ENCODE results near the gene TERB1. TPM values are rescaled to one million over a fixed set of nuclear protein-coding genes. Genes with fewer than 3 reads are reported as not detected.
"Not testable (repeated sequence)": the region's sequence is repeated elsewhere in the genome, so short reads cannot be mapped to it uniquely, and the experiment has no call there.

TERB1 gene
- total RNA-seq, 1 donor from 2014 or later: 0.15 TPM

GRCh38 chr16:66830422-66831404 is 29.3 kb upstream of the TERB1 start, which contains the start of gene NAE1:
Gene NAE1, minus strand, starts transcription at chr16:66830976. Its CDS starts 77 bp downstream, at chr16:66830899.
- DNase-seq (ENCODE audit: low read depth): peak; percentile 59

- DNase-seq (ENCODE audit: low read depth): peak; percentile 66
These were observed 22.6 kb upstream of the TERB1 start for GRCh38 chr16:66824006-66824405.

DNA sequence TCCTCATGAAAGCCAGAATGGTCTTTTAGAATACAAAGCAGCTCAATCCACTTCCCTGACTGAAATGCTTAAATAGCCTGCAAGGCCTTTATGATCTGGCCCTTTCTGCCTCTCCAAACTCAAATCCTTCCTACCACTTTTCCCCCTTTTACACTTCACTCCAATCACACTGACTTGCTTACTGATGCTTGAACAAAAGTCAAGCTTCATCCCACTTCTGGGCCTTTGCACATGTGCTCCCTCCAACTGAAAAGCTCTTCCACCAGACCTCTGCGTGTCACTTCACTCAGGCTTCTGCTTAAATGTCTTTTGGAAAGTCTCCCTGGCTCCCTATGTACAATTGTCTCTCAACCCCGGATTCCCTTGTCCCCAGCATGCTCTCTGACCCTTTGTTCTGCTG is 13.3 kb upstream of the TERB1 start:
- DNase-seq (ENCODE audit: low read depth): no peak

GRCh38 chr16:66811043-66811442 is 9.7 kb upstream of the TERB1 start:
- no peak for DNase-seq (ENCODE audit: low read depth)

- DNase-seq (ENCODE audit: low read depth): no peak
These were observed 9.0 kb upstream of the TERB1 start for GRCh38 chr16:66810391-66810790.

DNA sequence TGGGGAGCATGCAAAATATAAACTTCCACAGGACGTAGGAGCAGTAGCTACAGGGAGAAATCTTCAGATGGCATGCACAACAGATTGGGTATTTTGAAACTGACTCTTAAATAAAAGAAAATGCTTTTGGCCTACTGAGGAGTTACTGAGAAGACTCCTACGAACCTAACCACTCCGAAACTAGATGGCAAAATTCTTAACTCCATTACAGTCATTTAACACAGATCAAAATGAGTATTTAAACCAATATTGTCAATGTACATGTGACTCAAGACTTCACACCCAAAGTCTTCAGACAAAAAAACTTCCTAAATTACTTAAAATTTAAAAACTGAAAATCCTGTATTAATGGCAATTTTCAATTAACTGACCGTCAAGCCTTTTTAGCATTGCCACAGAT is 8.4 kb upstream of the TERB1 start:
- DNase-seq (ENCODE audit: low read depth): no peak

- no peak for DNase-seq (ENCODE audit: low read depth)
These were observed 775 bp upstream of the TERB1 start for GRCh38 chr16:66802159-66802558.

DNA sequence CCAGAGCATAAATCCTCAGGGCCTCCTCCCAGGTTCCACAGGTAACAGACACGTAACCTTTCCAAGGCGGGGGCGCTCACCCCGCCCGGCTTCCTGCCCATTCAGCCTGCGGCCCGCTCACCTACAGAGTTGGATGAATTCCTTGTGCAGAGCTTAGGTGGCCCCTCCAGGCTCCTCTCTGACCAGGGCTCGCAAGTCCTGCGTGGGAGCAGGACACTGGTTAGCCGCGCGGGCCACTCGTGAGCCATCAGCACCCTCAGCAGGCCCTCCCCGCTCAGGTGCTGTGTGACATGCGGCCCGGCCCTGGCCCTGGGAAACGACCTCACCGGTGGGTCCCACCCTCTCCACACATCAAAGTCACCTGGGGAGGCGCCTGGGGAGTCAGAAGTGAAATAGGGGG is 528 bp downstream of the TERB1 start:
- no peak for DNase-seq (ENCODE audit: low read depth)

DNA sequence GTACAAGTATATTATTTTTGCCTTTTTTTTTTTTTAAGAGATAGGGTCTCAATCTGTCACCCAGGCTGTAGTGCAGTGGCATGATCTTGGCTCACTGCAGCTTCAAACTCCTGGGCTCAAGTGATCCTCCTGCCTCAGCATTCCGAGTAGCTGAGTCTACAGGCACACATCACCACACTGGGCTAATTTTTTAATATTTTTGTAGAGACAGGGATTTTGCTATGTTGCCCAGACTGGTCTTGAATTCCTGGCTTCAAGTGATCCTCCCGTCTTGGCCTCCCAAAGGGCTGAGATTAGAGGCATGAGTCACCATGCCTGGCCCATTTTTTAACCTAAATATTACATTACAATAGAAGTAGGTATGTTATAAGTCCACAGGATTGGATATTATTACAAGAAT is 3.2 kb downstream of the TERB1 start:
- DNase-seq (ENCODE audit: low read depth): no peak

DNA sequence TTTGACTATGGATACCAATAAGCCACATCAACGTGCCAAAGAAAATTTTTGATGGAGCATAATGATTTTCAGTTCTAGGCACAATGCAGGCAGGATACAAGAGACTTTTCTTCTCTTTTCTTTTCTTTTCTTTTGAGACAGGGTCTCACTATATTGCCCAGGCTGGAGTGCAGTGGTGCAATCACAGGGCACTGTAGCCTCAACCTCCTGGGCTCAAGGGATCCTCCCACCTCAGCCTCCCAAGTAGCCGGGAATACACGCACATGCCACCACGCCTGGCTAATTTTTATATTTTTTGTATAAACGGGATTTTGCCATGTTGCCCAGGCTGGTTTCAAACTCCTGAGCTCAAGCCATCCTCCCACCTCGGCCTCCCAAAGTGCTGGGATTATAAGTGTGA is 7.4 kb downstream of the TERB1 start:
- not testable (repeated sequence) for DNase-seq (ENCODE audit: low read depth)

DNA sequence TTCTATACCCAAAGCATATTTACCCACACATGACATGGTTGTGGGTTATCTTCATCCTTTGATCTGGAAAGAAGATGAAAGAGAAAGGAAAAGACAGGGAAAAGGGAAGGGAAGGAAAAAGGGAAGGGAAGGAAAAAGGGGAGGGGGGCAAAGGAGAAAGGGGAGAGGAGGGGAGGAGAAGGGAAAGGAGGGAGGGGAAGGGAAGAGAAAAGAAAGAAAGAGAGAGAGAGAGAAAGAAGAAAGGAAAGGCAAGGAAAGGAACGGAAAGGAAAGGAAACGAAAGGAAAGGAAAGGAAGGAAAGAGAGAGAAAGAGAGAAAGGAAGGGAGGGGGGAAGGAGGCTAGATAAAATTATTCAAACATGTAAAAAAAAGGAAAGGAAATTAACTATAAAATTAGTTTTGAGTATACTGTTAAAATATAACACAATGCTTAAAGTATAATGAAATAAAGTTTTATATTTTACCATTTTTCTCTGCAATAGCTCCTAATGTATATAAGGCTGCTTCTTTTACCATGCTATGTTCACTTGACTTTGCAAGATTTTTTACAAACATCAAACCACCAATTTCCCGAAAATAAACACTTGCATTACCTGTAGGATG is 11.2 kb downstream of the TERB1 start:
- DNase-seq (ENCODE audit: low read depth): no peak

DNA sequence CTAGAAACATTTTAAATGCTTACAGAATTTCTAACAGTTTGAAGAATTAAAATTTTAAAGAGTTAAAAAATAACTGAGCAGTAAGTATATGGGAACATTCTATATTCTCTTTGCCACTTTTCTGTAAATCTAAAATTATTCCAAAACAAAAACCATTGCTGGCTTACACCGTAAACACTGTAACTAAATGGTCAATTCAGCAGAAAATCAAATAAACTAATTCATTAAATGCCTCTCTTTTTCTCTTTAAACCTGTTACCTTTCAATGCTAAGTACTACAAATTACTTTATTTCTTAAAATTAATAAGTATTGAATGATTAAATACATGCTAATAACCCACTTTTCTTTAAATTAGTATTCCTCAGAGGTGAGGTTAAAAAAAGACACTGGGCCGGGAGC is 14.0 kb downstream of the TERB1 start:
- DNase-seq (ENCODE audit: low read depth): no peak

DNA sequence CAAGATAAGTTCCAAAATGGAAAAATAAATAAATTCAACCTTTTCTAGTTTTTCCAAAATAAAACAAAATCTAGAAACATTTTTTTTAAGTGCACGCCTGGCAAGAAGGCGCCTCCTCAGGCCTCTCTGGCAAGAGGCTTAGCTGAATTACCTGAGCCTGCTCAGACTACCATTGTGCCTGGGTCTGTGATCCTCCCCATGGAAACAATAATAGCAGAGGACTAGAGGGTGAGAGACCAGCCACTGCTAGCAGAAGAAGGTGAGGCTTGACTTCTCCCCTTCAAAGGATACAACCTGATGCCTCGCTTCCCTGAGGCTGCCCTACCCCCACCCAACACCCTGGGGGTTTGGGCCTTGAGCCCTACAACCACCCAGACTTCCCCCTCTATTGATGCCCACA is 14.8 kb downstream of the TERB1 start:
- DNase-seq (ENCODE audit: low read depth): no peak

DNA sequence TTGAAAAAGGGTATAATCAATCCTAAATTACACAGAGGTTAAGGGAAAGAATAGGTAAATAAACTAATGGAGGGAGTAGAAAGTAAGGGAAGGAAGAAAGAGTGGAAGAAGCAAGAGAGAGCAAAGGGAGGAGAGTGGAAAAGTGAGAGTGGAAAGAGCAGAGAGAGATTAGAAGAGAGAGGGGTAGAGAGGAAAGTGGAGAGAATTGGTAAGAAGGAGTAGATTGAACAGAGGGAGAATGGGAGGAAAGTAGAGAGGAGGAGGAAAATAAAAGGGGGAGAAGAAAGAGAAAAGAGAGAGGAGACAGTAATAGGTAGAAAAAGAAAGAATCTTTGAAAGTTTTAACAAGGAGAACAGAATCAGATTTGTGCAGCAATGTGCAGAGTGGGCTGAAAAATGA is 24.9 kb downstream of the TERB1 start:
- no peak for DNase-seq (ENCODE audit: low read depth)

DNA sequence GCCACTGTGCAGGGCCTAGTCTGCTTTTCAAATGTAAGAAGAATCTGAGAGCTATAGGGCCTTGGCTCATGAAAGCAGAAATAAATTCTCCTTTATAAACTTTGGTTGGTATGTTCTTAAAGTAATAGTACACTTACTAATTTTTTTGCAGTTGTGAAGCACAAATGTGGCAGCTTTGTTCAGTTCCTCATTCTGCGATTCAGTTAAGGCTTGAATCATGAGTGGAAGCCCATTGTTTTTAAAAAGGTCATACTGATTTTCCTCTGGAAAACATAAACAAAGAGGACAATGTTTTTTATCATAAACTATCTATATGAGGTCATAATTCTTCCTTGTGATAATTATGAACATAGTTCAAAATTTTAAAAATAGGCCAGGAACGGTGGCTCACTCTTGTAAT is 26.4 kb downstream of the TERB1 start:
- no peak for DNase-seq (ENCODE audit: low read depth)

DNA sequence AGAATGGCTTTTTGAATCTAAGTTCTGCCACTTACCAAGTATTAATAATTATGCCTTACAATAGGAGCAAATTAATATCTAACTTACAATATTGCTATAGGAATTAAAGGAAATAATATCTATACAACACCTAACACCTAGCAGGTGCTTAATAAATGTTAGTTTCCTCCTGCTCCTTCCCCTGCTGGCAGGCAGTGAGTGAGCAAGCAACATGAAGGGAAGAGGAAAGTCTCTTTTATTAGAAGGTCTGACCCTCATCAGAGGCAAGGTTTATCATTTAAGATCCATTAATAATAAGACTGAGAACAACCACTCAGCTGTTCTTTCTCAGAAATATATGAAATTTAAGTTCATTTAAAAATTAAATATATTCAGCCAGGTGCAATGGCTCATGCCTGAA is 43.3 kb downstream of the TERB1 start:
- no peak for DNase-seq (ENCODE audit: low read depth)

DNA sequence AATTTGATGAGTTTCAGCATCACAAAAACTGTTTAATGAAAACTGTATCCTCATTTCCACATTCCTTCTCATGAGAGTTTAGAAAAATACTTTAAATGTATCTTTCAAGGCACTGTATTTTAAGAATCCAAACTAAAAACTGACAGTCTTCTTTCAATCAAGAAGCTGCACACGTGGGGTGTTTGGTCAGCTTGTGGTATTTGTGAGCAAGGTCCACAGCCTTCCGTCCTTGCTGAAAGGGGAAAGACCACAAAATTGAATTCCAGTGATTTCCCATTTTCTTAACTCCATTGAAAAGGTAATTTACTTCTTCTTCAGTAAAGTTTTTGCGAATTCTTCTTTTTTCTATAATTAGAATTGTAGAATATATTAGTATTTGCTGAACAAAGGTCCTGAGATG is 46.6 kb downstream of the TERB1 start:
- DNase-seq (ENCODE audit: low read depth): peak; percentile 35

GRCh38 chr16:66754211-66754610 is 47.2 kb downstream of the TERB1 start:
- no peak for DNase-seq (ENCODE audit: low read depth)

- DNase-seq (ENCODE audit: low read depth): no peak
These were observed 48.4 kb downstream of the TERB1 start for GRCh38 chr16:66752958-66753357.

DNA sequence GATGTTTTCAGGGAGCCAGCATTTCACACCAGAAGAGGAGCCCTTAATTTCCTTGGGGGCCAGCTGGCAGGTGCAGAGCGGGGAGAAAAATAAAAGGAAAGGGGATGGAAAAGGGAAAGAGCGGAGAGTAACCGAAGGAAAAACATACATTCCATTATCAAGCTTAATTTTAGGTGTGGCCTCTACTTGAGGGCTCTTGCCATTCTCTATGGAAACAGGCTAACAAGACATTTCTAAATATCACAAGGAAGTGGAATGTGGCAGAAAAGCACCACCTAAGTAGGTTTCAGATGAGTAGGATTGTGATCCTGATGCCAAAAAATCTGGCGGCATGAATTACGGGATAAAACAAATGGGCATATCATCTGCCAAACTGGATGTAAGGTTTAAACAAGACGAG is 49.0 kb downstream of the TERB1 start:
- no peak for DNase-seq (ENCODE audit: low read depth)

- DNase-seq (ENCODE audit: low read depth): no peak
These were observed 49.4 kb downstream of the TERB1 start for GRCh38 chr16:66751992-66752322.

DNA sequence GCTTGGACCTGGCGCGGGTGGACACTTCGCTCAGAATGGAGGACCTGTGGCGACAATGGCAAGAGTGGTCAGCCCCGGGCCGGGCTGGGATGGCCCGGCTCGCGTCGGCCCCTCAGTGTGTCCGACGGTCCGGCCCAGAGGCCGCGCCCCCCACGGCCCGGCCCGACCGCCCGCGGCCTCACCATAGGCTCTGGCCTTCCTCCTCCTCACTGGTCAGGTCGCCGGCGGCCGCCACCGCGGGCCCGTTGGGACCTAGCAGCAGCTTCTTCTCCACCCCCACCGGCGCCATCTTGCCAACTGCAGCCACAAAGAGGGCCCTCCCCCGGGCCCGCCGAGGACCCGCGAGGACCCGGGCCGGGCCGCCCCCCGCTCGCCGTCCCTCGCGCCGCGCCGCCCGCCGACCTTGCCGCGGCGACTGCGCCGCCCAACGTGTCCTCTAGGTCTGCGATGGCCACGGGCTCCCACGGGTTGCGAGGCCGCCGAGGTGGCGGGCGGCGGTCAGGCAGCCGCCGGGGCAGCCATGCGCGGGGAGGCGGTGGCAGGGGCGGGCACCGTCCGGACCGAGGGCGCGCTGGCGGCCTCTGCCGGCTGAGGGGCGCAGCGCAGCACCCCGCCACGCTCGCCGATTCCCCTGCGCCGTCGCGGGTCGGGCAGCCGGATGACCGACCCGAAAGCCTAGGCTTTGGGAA is 49.9 kb downstream of the TERB1 start, which contains the start of gene DYNC1LI2:
DYNC1LI2 (minus strand) TSS at position 307 of the 689 bp plus-strand sequence; CDS start at position 289, 18 bp downstream.
- DNase-seq (ENCODE audit: low read depth): peak; percentile 25

DNA sequence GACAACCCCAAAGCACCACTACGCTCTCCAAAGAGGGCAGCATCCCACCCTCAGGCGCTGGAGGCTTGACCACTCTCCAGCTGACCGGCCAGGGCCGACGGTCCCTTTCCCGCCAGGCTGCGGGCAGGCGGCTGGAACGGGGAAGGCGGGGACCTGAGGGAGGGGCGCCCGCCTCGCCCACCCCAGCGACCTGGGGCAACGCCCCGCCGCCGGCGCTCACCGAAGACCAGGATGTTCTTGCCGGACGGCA is 50.4 kb downstream of the TERB1 start:
- DNase-seq (ENCODE audit: low read depth): no peak
